HG02678 (cell line): Measurements from ENCODE around the gene DLG2.

Source experiments
- ATAC-seq: cut with Tn5 transposase; IDR thresholded peaks from one replicate; pipeline ENCODE4 v1.9.1; 2021; ENCODE audit warnings: mild to moderate bottlenecking, moderate library complexity; ENCODE audit not compliant: unreplicated experiment

The DLG2 gene

DNA sequence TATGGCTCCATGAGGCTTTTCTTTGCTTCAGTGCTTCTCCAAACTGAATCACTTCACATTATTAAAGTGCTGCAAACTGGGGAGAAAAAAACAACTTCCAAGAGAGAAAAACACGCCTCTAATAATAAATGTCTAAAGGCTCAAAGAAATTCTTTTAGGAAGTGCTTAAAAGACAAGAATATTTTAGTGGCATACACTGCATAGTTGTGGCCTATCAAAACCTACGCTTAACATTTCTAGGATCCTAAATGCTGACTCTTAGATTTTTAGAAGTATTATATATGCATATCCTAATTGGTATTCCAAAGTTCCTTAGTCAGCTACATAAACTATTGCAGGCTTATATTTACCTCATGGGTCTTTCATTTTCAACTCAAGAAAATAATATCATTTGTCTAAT lies 1462.0 kb downstream of the DLG2 start:
- no peak for ATAC-seq

DNA sequence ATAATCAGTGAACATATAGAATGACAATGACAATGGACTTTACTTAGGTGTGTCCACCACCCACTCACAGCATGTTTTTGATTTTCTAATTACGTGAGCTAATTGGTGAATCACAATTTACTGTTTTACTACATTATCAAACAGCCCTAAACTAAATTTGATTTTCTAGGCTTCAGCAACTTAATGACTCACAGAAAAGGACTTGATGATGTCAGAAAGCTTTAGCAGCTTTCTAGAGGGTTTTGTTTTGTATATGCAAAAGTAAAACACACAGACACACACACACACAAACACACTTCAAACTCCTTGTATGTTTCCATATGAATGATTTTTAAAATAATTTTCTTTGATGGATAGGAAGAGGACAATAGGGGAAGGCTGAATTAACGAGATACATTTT lies 1462.4 kb downstream of the DLG2 start:
- ATAC-seq: no peak

DNA sequence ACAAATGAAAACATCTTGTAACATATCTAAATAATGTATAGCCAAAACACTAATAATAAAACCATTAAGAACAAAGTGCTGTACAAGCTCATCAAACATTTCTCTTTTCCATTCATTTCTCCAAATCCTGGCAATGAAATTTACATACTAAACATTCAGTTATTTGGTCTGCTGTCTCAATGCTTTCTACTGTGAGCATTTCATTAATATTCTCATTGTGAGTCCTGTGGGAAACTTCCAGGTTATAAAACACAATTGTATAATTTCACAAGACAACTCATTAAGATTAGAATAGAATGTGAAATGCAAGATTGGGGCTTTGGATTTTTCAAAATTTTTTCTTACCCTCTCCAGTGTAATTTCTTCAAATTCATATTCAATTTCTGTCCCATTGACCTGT lies 1464.0 kb downstream of the DLG2 start:
- ATAC-seq: no peak

GRCh38 chr11:84157639-84158038 lies 1469.5 kb downstream of the DLG2 start:
- no peak for ATAC-seq

DNA sequence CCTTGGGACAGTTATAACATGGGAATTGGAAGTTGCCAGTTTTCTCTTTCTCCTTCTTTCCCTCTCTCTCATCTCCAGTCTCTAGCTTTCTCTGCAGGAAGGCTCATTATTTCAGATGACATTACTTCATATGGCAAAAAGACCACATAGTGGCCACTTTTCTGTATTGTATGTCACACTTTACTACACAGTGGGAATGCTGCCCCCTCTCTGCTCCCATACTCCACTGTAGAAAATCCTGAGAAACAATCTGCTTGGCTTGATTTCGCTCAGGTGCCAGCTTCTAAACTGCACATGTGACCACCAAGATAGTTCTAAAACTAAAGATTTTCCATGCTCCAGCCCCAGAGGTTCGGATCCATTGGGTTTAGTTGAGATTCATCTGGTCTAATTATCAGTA lies 1480.3 kb downstream of the DLG2 start:
- no peak for ATAC-seq

GRCh38 chr11:84145616-84146185 lies 1481.4 kb downstream of the DLG2 start:
- ATAC-seq: no peak

- ATAC-seq: no peak
Observed at GRCh38 chr11:84144531-84144930, 1482.6 kb downstream of the DLG2 start.

GRCh38 chr11:84142411-84142810 lies 1484.7 kb downstream of the DLG2 start:
- ATAC-seq: no peak

- no peak for ATAC-seq
Observed at GRCh38 chr11:84140386-84141169, 1486.6 kb downstream of the DLG2 start.

GRCh38 chr11:84137960-84138359 lies 1489.2 kb downstream of the DLG2 start:
- no peak for ATAC-seq

DNA sequence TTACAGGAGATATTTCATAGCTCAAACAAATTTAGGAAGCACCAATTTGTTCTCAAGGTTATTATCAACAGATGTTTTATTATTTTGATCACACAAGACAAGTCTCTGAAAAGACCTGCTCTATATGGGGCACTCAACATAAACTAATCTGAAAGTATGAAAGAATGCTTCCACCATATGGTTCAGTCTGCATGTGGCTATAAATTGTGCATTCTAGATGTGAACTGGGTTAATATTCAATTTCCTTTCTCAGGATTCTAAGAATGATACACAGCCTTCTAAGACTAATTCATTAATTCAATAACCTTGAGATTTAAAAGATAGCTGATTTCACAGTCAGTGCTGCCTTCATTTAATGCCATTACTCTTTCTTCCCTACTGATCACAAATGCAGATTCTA lies 1489.6 kb downstream of the DLG2 start:
- ATAC-seq: no peak

GRCh38 chr11:84136926-84137325 lies 1490.2 kb downstream of the DLG2 start:
- no peak for ATAC-seq

- ATAC-seq: no peak
Observed at GRCh38 chr11:84130646-84131427, 1496.3 kb downstream of the DLG2 start.

GRCh38 chr11:84129961-84130576 lies 1497.1 kb downstream of the DLG2 start:
- no peak for ATAC-seq

GRCh38 chr11:84128840-84129239 lies 1498.3 kb downstream of the DLG2 start:
- ATAC-seq: no peak

GRCh38 chr11:84117394-84117793 lies 1509.8 kb downstream of the DLG2 start:
- no peak for ATAC-seq

GRCh38 chr11:84106541-84106940 lies 1520.6 kb downstream of the DLG2 start:
- no peak for ATAC-seq

- ATAC-seq: no peak
Observed at GRCh38 chr11:84105148-84105547, 1522.0 kb downstream of the DLG2 start.

- no peak for ATAC-seq
Observed at GRCh38 chr11:84103096-84103495, 1524.0 kb downstream of the DLG2 start.

DNA sequence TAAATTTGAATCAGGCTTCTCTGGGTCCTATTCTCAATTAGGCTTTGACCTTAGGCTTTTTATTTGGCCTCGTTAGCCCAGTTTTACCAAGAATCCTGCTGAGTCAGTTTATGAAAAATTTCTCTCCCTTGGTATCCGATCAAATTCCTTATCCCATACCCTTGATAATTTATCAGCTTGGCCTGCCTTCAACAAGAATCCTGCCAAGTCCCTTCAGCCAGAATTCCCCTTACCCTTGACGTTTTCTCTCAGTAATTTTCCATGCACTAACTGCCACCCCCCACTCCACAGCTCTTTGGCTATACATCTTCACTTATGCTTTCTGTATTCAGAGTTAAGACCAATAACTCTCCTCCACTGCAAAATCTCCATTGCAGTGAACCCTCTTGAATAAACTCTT lies 1530.0 kb downstream of the DLG2 start:
- no peak for ATAC-seq

- no peak for ATAC-seq
Observed at GRCh38 chr11:84091212-84091986, 1535.7 kb downstream of the DLG2 start.
